DOHH2 (cell line): ENCODE results near the gene SFXN1.

Source experiments
- EZH2phosphoT487 ChIP-seq: fragments of 200-600 bp; sonication (generic); IDR thresholded peaks from 2 replicates; pipeline ENCODE4 v1.6.1; 2017; ENCODE audit warnings: borderline replicate concordance, mild to moderate bottlenecking, antibody characterized with exemption, low read length, moderate library complexity, mixed read lengths
- TF ChIP-seq, protein P1 (sequence below): fragments of 200-600 bp; sonication (generic); IDR thresholded peaks from one replicate; pipeline ENCODE4 v1.5.1; 2014; ENCODE audit warnings: antibody characterized with exemption, mild to moderate bottlenecking, low read depth, low read length; ENCODE audit not compliant: poor library complexity, severe bottlenecking

- TF ChIP-seq, protein P1, sequence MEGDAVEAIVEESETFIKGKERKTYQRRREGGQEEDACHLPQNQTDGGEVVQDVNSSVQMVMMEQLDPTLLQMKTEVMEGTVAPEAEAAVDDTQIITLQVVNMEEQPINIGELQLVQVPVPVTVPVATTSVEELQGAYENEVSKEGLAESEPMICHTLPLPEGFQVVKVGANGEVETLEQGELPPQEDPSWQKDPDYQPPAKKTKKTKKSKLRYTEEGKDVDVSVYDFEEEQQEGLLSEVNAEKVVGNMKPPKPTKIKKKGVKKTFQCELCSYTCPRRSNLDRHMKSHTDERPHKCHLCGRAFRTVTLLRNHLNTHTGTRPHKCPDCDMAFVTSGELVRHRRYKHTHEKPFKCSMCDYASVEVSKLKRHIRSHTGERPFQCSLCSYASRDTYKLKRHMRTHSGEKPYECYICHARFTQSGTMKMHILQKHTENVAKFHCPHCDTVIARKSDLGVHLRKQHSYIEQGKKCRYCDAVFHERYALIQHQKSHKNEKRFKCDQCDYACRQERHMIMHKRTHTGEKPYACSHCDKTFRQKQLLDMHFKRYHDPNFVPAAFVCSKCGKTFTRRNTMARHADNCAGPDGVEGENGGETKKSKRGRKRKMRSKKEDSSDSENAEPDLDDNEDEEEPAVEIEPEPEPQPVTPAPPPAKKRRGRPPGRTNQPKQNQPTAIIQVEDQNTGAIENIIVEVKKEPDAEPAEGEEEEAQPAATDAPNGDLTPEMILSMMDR = no peak
- TF ChIP-seq EZH2phosphoT487 = no peak
These were observed 10.2 kb upstream of the SFXN1 start for GRCh38 chr5:175467983-175468690.
